Vagina (tissue), 2 donors: ENCODE data around the gene NUP35.

ENCODE experiments used
- POLR2A ChIP-seq, 2 donors: fragments of 450-650 bp; IDR thresholded peaks; one replicate each; pipeline ENCODE4 v1.6.1; 2017; ENCODE audit warnings: antibody characterized with exemption in 2 of 2, mild to moderate bottlenecking in 2 of 2, moderate library complexity in 2 of 2
- TF ChIP-seq, protein P1 (sequence below), 3 experiments: fragments of 450-650 bp in 2 of 3; fragments of 200-600 bp in 1 of 3; sonication (generic) in 1 of 3; IDR thresholded peaks; one replicate each; pipeline ENCODE4 v1.5.1; 2017 to 2019; ENCODE audit warnings: antibody characterized with exemption in 3 of 3, mild to moderate bottlenecking in 2 of 3, moderate library complexity in 2 of 3

GRCh38 chr2:183081911-183082310, 42.3 kb upstream of the NUP35 start:
- TF ChIP-seq POLR2A (IDR thresholded peaks at IDR 0.05) = no peak
- TF ChIP-seq, protein P1, sequence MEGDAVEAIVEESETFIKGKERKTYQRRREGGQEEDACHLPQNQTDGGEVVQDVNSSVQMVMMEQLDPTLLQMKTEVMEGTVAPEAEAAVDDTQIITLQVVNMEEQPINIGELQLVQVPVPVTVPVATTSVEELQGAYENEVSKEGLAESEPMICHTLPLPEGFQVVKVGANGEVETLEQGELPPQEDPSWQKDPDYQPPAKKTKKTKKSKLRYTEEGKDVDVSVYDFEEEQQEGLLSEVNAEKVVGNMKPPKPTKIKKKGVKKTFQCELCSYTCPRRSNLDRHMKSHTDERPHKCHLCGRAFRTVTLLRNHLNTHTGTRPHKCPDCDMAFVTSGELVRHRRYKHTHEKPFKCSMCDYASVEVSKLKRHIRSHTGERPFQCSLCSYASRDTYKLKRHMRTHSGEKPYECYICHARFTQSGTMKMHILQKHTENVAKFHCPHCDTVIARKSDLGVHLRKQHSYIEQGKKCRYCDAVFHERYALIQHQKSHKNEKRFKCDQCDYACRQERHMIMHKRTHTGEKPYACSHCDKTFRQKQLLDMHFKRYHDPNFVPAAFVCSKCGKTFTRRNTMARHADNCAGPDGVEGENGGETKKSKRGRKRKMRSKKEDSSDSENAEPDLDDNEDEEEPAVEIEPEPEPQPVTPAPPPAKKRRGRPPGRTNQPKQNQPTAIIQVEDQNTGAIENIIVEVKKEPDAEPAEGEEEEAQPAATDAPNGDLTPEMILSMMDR (IDR thresholded peaks at IDR 0.05) = no peak
